H9 (cell line): ENCODE measurements around the gene ZNF451. TPM values are rescaled to one million over a fixed set of nuclear protein-coding genes. Genes with fewer than 3 reads are reported as not detected.

Experiments used
- DNase-seq: peaks from one replicate; pipeline ENCODE4 v3.0.0-alpha.2; 2017
- H2AFZ ChIP-seq: one replicate; pipeline ENCODE4 v1.6.1; 2013; ENCODE audit warnings: mild to moderate bottlenecking, low read length, control low read depth, moderate library complexity
- H2AK5ac ChIP-seq: 2 replicates; pipeline ENCODE4 v1.6.1; 2013; ENCODE audit warnings: low read length, control low read depth, mixed read lengths; ENCODE audit not compliant: insufficient read length
- H2BK120ac ChIP-seq: one replicate; pipeline ENCODE4 v1.6.1; 2013; ENCODE audit warnings: low read depth, mild to moderate bottlenecking, low read length, control low read depth, inconsistent platforms; ENCODE audit not compliant: poor library complexity, severe bottlenecking
- H2BK12ac ChIP-seq: 2 replicates; pipeline ENCODE4 v1.6.1; 2013; ENCODE audit warnings: low read length, control low read depth, mixed read lengths, low read depth; ENCODE audit not compliant: insufficient read length
- H2BK15ac ChIP-seq: 2 replicates; pipeline ENCODE4 v1.6.1; 2013; ENCODE audit warnings: low read depth, low read length, control low read depth
- H2BK20ac ChIP-seq: one replicate; pipeline ENCODE4 v1.6.1; 2013; ENCODE audit warnings: low read depth, mild to moderate bottlenecking, low read length, control low read depth, inconsistent platforms; ENCODE audit not compliant: poor library complexity, severe bottlenecking
- H2BK5ac ChIP-seq: 2 replicates; pipeline ENCODE4 v1.6.1; 2013; ENCODE audit warnings: low read length, control low read depth, mixed read lengths; ENCODE audit not compliant: insufficient read length
- H3K14ac ChIP-seq: 2 replicates; pipeline ENCODE4 v1.6.1; 2013; ENCODE audit warnings: low read length, control low read depth; ENCODE audit not compliant: insufficient read depth
- H3K18ac ChIP-seq: 2 replicates; pipeline ENCODE4 v1.6.1; 2013; ENCODE audit warnings: low read depth, mild to moderate bottlenecking, mixed read lengths, low read length, control low read depth; ENCODE audit not compliant: insufficient read length
- H3K23ac ChIP-seq: 2 replicates; pipeline ENCODE4 v1.6.1; 2013; ENCODE audit warnings: low read length, control low read depth, mixed read lengths, low read depth; ENCODE audit not compliant: insufficient read length
- H3K23me2 ChIP-seq: 2 replicates; pipeline ENCODE4 v1.6.1; 2013; ENCODE audit warnings: low read depth, mild to moderate bottlenecking, mixed read lengths, low read length, control low read depth; ENCODE audit not compliant: insufficient read length, poor library complexity, severe bottlenecking
- H3K27ac ChIP-seq: 2 replicates; pipeline ENCODE4 v1.5.1; 2013; ENCODE audit warnings: low read length, control low read depth, mixed read lengths, low read depth; ENCODE audit not compliant: insufficient read length
- H3K27me3 ChIP-seq: 2 replicates; pipeline ENCODE4 v1.6.1; 2013; ENCODE audit warnings: low read length, control low read depth, inconsistent platforms; ENCODE audit not compliant: insufficient read depth
- H3K4ac ChIP-seq: 2 replicates; pipeline ENCODE4 v1.6.1; 2013; ENCODE audit warnings: low read depth, mild to moderate bottlenecking, control low read depth, inconsistent platforms, low read length, moderate library complexity
- H3K4me1 ChIP-seq: 2 replicates; pipeline ENCODE4 v1.6.1; 2013; ENCODE audit warnings: low read length, control low read depth, inconsistent platforms; ENCODE audit not compliant: insufficient read depth
- H3K4me2 ChIP-seq: 2 replicates; pipeline ENCODE4 v1.6.1; 2013; ENCODE audit warnings: low read length, control low read depth, mixed read lengths; ENCODE audit not compliant: insufficient read length, insufficient read depth
- H3K56ac ChIP-seq: 2 replicates; pipeline ENCODE4 v1.6.1; 2013; ENCODE audit warnings: low read depth, mild to moderate bottlenecking, mixed read lengths, low read length, control low read depth; ENCODE audit not compliant: insufficient read length
- H3K79me1 ChIP-seq: 2 replicates; pipeline ENCODE4 v1.6.1; 2013; ENCODE audit warnings: low read depth, mild to moderate bottlenecking, moderate library complexity, low read length, control low read depth, inconsistent platforms; ENCODE audit not compliant: insufficient read depth, poor library complexity, severe bottlenecking
- H3K79me2 ChIP-seq: 2 replicates; pipeline ENCODE4 v1.6.1; 2013; ENCODE audit warnings: low read length, control low read depth, inconsistent platforms; ENCODE audit not compliant: insufficient read depth
- H3K9ac ChIP-seq: 2 replicates; pipeline ENCODE4 v1.6.1; 2013; ENCODE audit warnings: low read length, control low read depth, mixed read lengths; ENCODE audit not compliant: insufficient read length; ENCODE audit errors: extremely low read depth
- H3K9me3 ChIP-seq: one replicate; pipeline ENCODE4 v1.6.1; 2013; ENCODE audit warnings: low read depth, low read length, inconsistent platforms; ENCODE audit not compliant: control insufficient read depth
- H3T11ph ChIP-seq: one replicate; pipeline ENCODE4 v1.6.1; 2013; ENCODE audit warnings: mild to moderate bottlenecking, low read length, control low read depth, inconsistent platforms
- H4K20me1 ChIP-seq: one replicate; pipeline ENCODE4 v1.6.1; 2013; ENCODE audit not compliant: control insufficient read depth, insufficient read length, insufficient read depth
- H4K5ac ChIP-seq: 2 replicates; pipeline ENCODE4 v1.6.1; 2013; ENCODE audit warnings: low read depth, mild to moderate bottlenecking, mixed read lengths, low read length, control low read depth; ENCODE audit not compliant: insufficient read length
- H4K8ac ChIP-seq: replicated peaks from 2 replicates; pipeline ENCODE4 v1.6.1; 2013; ENCODE audit warnings: low read length, control low read depth, mixed read lengths, low read depth; ENCODE audit not compliant: insufficient read length
- H4K91ac ChIP-seq: 2 replicates; pipeline ENCODE4 v1.6.1; 2013; ENCODE audit warnings: low read depth, mild to moderate bottlenecking, moderate library complexity, mixed read lengths, low read length, control low read depth; ENCODE audit not compliant: insufficient read length
- H3K27ac Mint-ChIP-seq, 3 experiments: 2 replicates in 2 of 3; 3 replicates in 1 of 3; pipeline ENCODE4 v1.8.0; 2020 to 2021; ENCODE audit warnings: mixed read lengths in 3 of 3, mild to moderate bottlenecking in 1 of 3, moderate library complexity in 1 of 3
- H3K27me3 Mint-ChIP-seq: 2 replicates; pipeline ENCODE4 v1.8.0; 2021; ENCODE audit warnings: low read depth, mild to moderate bottlenecking, moderate library complexity, mixed read lengths
- H3K36me3 Mint-ChIP-seq, 3 experiments: 2 replicates in 2 of 3; 3 replicates in 1 of 3; pipeline ENCODE4 v1.8.0; 2020 to 2021; ENCODE audit warnings: low read depth in 3 of 3, mixed read lengths in 3 of 3; ENCODE audit not compliant: insufficient read depth in 1 of 3
- H3K4me1 Mint-ChIP-seq, 2 experiments: 2 replicates each; pipeline ENCODE4 v1.8.0; 2020; ENCODE audit warnings: mixed read lengths in 2 of 2
- H3K4me3 Mint-ChIP-seq, 2 experiments: 2 replicates in 1 of 2; 3 replicates in 1 of 2; pipeline ENCODE4 v1.8.0; 2020 to 2021; ENCODE audit warnings: mild to moderate bottlenecking in 2 of 2, mixed read lengths in 2 of 2, moderate library complexity in 1 of 2
- H3K9me3 Mint-ChIP-seq, 2 experiments: 2 replicates in 1 of 2; 3 replicates in 1 of 2; pipeline ENCODE4 v1.8.0; 2020; ENCODE audit warnings: mild to moderate bottlenecking in 2 of 2, mixed read lengths in 2 of 2, moderate library complexity in 1 of 2
- WGBS: extraction: QIAGEN DNeasy Blood & Tissue Kit; methylation state at CpG from one replicate; pipeline ENCODE4 v1.1.7; 2013; ENCODE audit warnings: missing lambda C conversion rate, low lambda C conversion rate, mixed read lengths; ENCODE audit not compliant: insufficient read length; ENCODE audit errors: extremely low coverage; 5-methylcytosine and 5-hydroxymethylcytosine counted together
- total RNA-seq: library from RNA; stranded (reverse); gene quantifications from 2 replicates; pipeline ENCODE4 v1.2.1, GENCODE V29; 2021
- TF ChIP-seq, protein P1 (sequence below): fragments of 200-600 bp; sonication (generic); conservative IDR thresholded peaks from 3 replicates; pipeline ENCODE4 v1.8.0; 2021; ENCODE audit warnings: antibody characterized with exemption, mild to moderate bottlenecking

The ZNF451 gene
- total RNA-seq, 1 experiment from 2014 or later = 71.2 TPM

DNA sequence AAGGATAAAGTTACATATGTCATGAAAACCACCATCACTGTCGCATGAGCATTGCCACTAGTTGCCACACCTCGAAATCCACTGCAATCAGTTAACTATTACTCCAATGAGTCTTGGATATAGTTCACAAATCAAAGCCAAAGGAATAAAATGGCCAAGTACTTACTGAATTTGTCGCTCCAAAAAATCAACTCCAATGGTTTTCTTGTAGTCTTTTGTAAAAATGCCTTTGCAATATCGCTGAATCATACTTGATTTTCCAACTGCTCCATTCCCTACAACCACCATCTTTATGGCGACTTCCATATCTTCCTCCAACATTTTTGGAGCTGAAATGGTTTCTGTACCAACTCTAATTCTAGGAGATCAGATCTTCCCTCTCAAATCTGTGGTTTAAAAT is 120.1 kb downstream of the ZNF451 start:
- Histone ChIP-seq H3K27ac (no peak overlapping the region), H3K79me2 (peaks cover 8% of the 10 kb centered on the region; the same call in 1 of the 2 replicates), H4K91ac (no peak overlapping the region), H3K23ac (no peak overlapping the region), H4K5ac (no peak overlapping the region), H2AFZ (no peak overlapping the region), H3K9ac (no peak overlapping the region), H3T11ph (no peak overlapping the region), H3K79me1 (peaks cover 7% of the 10 kb centered on the region), H2BK20ac (no peak overlapping the region), H3K4me1 (no peaks in the 10 kb centered on the region; the same call in 1 of the 2 replicates), H2BK5ac (no peak overlapping the region), H3K18ac (no peak overlapping the region), H3K23me2 (no peaks in the 10 kb centered on the region), H2BK120ac (no peak overlapping the region), H3K4me2 (no peak overlapping the region), H3K14ac (no peak overlapping the region), H4K20me1 (no peaks in the 10 kb centered on the region), H3K4ac (no peak overlapping the region), H3K56ac (no peak overlapping the region), H2BK15ac (no peak overlapping the region), H2AK5ac (no peak overlapping the region), H3K9me3 (no peaks in the 10 kb centered on the region), H2BK12ac (no peak overlapping the region), H4K8ac (no peak overlapping the region), H3K27me3 (no peaks in the 10 kb centered on the region)
- Mint-ChIP-seq H3K27ac (peak overlapping the region in 1 of 3 experiments; percentile 68; a peak in 3 of 7 replicates), H3K4me3 (no peak overlapping the region), H3K27me3 (no peaks in the 10 kb centered on the region), H3K36me3 (peaks cover 0 to 10% (median 0%) of the 10 kb centered on the region in 3 experiments; a peak in 4 of 7 replicates), H3K4me1 (peaks cover 15 to 26% of the 10 kb centered on the region in 2 experiments), H3K9me3 (0 out of 5 replicates have a peak, but pooled peaks cover 0 to 4% of the 10 kb centered on the region in 2 experiments)
- TF ChIP-seq, protein P1, sequence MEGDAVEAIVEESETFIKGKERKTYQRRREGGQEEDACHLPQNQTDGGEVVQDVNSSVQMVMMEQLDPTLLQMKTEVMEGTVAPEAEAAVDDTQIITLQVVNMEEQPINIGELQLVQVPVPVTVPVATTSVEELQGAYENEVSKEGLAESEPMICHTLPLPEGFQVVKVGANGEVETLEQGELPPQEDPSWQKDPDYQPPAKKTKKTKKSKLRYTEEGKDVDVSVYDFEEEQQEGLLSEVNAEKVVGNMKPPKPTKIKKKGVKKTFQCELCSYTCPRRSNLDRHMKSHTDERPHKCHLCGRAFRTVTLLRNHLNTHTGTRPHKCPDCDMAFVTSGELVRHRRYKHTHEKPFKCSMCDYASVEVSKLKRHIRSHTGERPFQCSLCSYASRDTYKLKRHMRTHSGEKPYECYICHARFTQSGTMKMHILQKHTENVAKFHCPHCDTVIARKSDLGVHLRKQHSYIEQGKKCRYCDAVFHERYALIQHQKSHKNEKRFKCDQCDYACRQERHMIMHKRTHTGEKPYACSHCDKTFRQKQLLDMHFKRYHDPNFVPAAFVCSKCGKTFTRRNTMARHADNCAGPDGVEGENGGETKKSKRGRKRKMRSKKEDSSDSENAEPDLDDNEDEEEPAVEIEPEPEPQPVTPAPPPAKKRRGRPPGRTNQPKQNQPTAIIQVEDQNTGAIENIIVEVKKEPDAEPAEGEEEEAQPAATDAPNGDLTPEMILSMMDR = no peak
- DNase-seq = no peak
- WGBS = no CpG with 5 or more reads among the region's 5 CpGs
